ENCODE measurements around the gene ZRANB3.
"Not testable (repeated sequence)": the region's sequence is repeated elsewhere in the genome, so short reads cannot be mapped to it uniquely, and the experiment has no call there.

ZRANB3 gene

GRCh38 chr2:135475128-135475527 is 55.9 kb downstream of the ZRANB3 start:
- no peak for DNase-seq

- DNase-seq, result peak; percentile 32
Observed at GRCh38 chr2:135473567-135473966, 57.5 kb downstream of the ZRANB3 start.

GRCh38 chr2:135471106-135471505 is 59.9 kb downstream of the ZRANB3 start:
- DNase-seq, result no peak

GRCh38 chr2:135457279-135457678 is 73.7 kb downstream of the ZRANB3 start:
- DNase-seq, result no peak

- DNase-seq, result no peak
Observed at GRCh38 chr2:135456835-135457234, 74.2 kb downstream of the ZRANB3 start.

- DNase-seq, result no peak
Observed at GRCh38 chr2:135456431-135456830, 74.6 kb downstream of the ZRANB3 start.

GRCh38 chr2:135454608-135455007 is 76.4 kb downstream of the ZRANB3 start:
- DNase-seq, result no peak

GRCh38 chr2:135453027-135453426 is 78.0 kb downstream of the ZRANB3 start:
- peak; percentile 29 for DNase-seq

- no peak for DNase-seq
Observed at GRCh38 chr2:135451966-135452365, 79.1 kb downstream of the ZRANB3 start.

GRCh38 chr2:135443013-135443412 is 88.0 kb downstream of the ZRANB3 start:
- not testable (repeated sequence) for DNase-seq

- not testable (repeated sequence) for DNase-seq
Observed at GRCh38 chr2:135435155-135435554, 95.9 kb downstream of the ZRANB3 start.

GRCh38 chr2:135424849-135425248 is 106.2 kb downstream of the ZRANB3 start:
- no peak for DNase-seq

GRCh38 chr2:135422898-135423297 is 108.1 kb downstream of the ZRANB3 start:
- DNase-seq, result no peak

- DNase-seq, result no peak
Observed at GRCh38 chr2:135411646-135412045, 119.4 kb downstream of the ZRANB3 start.

- no peak for DNase-seq
Observed at GRCh38 chr2:135409436-135409835, 121.6 kb downstream of the ZRANB3 start.

GRCh38 chr2:135396259-135396658 is 134.8 kb downstream of the ZRANB3 start:
- not testable (repeated sequence) for DNase-seq

GRCh38 chr2:135386993-135387392 is 144.0 kb downstream of the ZRANB3 start:
- no peak for DNase-seq

GRCh38 chr2:135378591-135378990 is 152.4 kb downstream of the ZRANB3 start:
- DNase-seq, result no peak

GRCh38 chr2:135373702-135374101 is 157.3 kb downstream of the ZRANB3 start:
- DNase-seq, result no peak

GRCh38 chr2:135349941-135350340 is 181.1 kb downstream of the ZRANB3 start:
- DNase-seq, result no peak

- not testable (repeated sequence) for DNase-seq
Observed at GRCh38 chr2:135348096-135348704, 182.8 kb downstream of the ZRANB3 start.

- DNase-seq, result no peak
Observed at GRCh38 chr2:135337071-135337470, 193.9 kb downstream of the ZRANB3 start.

- DNase-seq, result no peak
Observed at GRCh38 chr2:135335256-135335655, 195.8 kb downstream of the ZRANB3 start.

GRCh38 chr2:135327146-135327545 is 203.9 kb downstream of the ZRANB3 start:
- no peak for DNase-seq

Data from stimulated activated CD8-positive, alpha-beta memory T cell treated with anti-CD3 and anti-CD28 coated beads, Interleukin-4, amount 100 ng/mL, for 48 hours (primary cell).